ENCODE measurements around the gene CDH13. TPM values are rescaled to one million over a fixed set of nuclear protein-coding genes. Genes with fewer than 3 reads are reported as not detected.

Gene CDH13
- polyA plus RNA-seq, 1 donor: 57.0 TPM

DNA sequence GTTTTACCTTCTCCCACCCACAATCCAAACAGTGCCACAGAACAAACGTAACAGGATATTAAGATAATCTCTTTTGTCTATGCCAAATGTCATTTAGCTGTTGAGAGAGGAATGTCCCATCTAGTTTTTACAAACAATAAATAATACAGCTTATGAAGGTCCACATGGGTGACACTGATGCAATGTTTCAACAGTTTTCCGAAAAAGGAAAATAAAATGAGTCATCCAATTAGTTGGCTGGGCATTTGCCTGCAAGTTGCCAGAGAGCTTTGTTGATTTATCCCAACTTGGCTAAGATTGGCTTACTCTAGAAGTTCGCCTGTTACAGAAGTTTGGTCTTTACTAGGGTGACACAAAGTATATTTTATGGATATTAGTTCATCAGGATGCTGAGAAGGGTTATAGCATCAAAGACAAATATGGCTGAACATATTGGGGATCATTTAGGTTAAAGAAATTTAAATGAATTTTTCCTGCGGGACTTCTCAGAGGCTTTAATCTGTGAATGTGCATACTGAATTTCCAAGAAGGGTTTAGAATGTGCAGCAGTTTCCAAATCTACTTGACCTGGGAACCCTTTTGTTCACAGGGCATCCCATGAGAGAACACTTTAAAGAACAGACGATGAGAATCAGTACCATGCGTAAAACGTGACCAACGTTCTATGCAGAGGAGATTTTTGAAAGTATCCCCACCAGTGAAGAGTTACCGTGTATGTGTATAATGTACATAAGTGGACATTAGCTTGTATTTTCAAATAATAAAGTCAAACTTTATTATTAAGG, 73.1 kb downstream of the CDH13 start:
- peak; percentile 14 for DNase-seq

DNA sequence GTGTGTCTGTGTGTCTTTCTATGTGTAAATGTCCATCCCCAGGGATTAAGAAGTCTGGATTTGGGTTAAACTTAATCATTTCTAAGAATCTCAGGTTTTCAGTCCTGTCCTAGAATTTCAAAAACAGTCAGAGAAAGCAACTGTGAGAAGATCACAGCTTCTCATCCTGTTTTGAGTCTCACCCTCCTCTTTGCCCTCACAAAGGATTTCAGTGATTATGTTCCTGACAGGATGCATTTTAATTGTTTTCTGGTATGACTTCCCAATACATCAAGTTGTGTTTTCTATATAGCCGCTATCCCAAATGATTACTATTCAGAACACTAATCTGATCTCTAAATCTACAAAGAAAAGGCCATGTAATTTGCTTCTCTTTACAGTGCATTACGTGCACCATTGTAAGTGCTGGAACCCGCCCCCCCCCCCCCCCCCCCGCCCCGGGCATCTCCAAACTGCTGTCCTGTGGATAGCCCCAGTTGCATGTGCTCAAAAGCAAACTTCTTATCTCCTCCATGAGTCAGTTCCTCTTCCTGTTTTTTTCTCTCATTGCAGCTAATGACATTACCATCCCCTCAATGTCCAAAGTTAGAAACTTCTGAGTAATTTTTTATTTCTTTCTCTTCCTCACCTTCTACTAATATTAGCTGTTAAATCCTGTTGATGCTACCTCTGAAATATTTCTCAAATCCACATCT, 73.9 kb downstream of the CDH13 start:
- DNase-seq: no peak

DNA sequence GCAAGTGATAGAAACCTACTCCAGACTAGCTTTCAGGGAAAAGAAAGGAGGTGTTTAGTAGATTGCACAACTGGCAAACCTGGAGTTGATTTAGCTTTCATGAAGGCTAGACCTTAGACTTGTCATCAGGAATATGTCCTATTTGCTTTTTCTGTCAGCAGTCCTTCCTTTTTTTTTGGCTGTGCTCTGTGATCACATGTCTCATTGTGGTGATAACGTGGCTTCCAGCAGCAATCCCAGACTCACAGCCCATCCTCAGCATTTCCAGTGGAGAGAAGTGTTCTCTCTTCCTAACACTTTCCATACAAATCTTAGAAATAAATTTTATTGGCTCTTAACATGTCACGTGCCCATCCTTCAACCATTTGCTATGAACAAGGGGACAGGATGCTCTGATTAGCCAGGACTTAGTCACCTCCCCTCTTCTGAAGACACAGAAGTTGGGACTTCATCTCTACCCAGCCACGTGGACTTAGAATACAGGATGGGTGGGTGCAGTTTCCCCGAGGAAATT, 74.7 kb downstream of the CDH13 start:
- DNase-seq: no peak

DNA sequence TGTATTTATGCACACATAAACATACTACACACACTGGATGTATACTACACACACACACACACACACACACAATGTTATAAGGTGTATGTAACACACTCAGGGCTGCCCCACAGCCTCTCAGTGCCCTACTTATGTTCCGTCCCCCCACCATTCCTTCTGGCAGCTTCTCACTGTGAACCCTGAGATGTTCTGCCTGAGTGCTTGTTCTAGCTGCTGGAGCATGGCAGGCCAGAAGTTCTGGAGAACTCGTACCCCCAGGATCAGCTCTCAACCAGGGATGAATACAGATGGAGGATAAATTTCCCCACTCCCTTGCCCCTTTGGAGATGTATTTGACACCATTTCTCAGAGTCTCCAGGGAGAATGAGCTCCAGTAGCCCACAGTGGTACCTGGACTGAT, 76.4 kb downstream of the CDH13 start:
- DNase-seq: no peak

DNA sequence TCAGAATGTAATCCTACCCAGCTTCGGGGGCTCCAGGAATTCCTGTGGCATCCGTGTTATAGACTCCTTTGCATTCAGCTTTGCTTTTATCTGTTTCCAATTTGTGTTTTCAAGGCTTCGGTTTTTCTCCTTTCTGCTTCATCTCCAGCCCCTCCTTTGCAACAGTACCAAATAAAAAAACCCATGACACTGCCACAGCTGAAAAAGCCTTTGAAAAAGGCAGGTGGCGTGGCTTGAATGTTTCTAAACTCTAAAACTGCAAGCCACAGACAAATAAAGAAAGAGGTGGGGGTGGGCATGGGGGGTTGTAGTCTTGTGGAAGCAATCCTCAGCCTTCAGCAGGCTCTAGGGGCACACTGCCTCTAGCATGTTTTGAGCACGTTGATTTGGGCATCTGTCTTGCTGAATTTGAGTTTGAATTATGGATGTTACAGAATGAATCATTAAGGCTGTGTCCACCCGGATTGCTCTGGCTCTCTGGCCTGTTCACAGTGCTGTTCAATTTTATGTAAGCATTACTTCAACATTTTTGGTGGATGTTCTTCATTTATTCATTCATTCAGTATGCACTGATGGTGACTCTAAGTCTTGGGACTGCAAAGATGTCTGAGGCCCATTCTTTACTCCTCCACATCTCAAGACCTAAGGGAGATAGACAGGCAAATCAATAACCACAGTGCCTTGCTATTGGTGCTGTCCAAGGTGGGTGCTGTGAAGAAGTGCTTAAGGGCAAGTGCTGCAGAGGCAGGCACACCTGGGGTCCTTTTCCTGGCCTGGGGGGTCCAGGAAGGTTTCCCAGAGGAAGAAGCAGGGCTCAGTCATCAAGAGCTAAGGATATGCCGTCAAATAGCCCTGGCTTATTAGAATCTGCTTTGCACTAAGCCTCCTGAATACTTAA, 77.4 kb downstream of the CDH13 start:
- DNase-seq: no peak

DNA sequence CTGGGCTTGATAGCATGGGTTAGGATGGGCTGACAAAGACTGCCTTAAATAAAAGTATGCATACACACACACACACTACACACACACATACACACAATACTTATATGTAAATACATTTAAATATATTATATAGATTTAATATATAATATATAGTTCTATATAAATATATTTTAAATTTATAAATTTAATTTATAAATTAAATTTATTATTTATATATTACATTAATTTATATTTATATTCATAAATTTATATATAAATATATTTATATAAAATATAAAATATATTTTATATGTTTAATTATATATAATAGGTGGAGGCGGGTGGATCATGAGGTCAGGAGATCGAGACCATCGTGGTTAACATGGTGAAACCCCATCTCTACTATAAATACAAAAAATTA, 83.2 kb downstream of the CDH13 start:
- DNase-seq: no peak

DNA sequence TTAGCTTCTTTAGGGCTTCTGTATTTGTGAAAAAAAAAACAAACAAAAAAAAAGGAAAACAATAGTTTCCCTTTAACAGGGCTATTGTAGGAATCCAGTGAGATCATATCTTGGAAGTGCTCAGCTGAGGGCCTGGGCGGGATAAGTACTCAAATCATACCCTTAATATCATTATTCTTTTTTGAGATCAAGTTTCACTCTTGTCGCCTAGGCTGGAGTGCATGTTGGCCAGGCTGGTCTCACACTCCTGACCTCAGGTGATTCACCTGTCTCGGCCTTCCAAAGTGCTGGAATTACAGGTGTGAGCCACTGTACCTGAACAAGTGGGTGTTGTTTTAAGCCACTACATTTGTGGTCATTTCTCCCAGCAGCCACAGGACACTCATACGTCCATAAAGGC, 87.0 kb downstream of the CDH13 start:
- no peak for DNase-seq

DNA sequence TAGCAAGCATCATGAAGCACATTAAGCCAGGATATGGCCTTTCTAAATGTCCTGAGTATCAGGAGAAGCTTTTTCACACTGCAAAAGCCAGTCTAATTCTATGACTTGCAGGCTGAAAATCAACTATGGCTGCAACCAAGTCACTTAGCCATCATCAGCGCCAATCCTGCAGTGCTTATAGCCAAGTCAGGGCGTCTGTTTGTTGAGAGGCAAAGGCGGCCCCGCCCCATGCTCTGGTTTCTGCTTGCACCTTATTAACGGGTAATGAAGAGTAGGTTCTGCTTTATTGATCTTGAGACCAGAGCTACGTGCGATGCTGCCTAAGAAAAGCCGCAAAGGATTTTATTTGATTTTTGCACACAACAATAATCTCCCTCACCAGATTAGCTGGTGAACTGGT, 88.4 kb downstream of the CDH13 start:
- DNase-seq: no peak

DNA sequence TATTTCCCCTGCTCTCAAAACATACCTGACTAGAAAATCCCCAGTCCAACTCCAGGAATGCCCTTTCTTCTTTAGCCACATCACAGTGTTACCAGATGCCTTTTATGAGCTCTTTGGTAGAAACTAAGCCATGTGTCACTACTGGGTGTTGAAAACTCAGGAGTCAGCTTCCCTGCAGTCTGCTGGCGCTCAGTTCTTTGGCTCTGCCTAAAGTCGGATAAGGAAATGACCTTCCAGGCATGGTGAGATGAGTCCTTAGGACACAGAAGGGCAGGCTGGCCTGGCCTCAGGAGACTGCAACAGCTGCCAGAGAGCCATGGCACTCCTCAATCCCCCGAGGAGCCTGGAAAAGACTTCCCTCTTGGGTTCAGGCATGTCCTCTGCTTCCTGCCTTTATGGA, 89.1 kb downstream of the CDH13 start:
- DNase-seq: no peak

DNA sequence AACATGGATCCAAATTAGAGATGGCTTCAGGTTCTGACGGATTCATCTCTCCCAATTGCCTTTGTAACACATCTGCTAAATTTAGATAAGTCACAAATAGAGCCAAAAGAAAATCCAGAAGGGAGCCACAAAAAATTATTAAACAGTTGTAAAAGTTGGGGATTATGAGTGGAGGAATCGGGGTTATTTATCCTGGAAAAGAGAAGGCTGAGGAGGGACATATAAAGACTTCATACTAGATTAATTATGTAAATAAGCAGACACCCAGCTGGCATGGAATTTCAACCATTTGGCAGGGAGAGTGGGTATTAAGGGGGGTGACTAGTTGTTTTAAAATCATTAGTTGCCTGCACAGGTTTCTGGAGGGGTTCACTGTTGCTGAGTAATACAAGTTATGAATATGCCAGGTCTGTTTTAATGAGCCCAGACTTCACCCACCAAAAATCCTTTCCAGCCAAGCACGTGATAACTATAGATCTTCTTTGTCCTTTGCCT, 89.6 kb downstream of the CDH13 start:
- DNase-seq: no peak

DNA sequence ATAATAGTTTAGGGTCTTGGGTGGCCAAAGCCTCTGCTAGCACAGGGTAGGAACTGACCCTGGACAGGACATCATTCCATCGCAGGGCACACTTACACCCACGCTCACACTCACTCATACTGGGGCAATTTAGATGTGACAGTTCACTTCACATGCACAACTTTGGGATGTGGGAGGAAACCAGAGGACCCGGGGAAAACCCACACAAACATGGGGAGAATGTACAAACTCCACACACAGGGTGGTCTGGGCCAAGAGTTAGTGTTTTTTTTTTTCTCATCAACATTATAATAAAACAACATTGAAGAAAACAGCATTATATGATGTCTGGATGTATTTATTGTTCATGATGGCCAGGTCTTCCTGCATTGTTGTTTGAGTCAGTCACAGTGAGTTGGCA, 93.6 kb downstream of the CDH13 start:
- no peak for DNase-seq

DNA sequence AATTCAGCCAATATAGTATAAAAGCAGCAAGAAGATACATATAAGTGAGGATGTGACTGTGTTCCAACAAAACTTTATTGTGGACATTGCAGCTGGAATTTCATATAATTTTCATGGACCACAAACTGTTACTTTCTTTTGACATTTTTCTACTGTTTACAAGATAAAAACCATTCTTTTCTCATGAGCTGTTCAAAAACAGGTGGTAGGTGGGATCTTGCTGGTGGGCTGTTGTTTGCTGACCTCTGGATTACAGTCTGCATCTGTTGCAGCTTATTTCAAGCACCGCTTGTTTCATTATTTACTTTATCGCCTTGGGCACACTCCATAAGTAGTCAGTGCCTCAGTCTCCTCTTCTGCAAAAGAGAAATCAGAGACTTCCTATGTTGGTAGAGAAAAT, 99.5 kb downstream of the CDH13 start:
- no peak for DNase-seq

DNA sequence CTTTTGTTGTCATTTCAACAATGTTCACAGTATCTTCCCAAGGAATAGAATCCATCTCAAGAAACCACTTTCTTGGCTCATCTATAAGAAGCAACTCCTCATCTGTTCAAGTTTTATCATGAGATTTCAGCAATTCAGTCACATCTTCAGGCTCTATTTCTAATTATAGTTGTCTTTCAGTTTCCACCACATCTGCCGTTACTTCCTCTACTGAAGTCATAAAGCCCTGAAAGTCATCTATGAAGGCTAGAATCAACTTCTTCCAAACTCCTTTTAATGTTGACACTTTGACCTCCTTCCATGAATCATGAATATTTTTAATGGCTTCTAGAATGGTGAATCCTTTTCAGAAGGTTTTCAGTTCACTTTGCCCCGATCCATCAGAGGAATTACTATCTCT, 102.1 kb downstream of the CDH13 start:
- DNase-seq: no peak

DNA sequence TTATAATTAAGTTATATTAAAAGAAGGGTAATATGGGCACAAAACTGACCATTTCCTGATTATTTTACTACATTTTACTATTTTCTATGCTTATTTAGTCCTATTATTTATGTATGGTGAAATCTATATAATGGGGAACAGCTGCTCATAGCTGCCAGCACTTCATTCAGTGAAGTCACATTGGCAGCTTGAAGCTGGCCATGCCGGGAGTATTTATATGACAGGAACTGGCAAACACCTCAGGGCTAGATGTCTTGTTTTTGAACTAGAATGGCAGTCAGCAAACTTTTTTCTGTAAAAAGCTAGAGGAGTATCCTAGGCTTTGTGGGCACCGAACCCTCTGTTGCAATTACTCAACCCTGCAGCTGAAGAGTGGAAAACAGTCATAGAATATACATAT, 104.1 kb downstream of the CDH13 start:
- DNase-seq: no peak

DNA sequence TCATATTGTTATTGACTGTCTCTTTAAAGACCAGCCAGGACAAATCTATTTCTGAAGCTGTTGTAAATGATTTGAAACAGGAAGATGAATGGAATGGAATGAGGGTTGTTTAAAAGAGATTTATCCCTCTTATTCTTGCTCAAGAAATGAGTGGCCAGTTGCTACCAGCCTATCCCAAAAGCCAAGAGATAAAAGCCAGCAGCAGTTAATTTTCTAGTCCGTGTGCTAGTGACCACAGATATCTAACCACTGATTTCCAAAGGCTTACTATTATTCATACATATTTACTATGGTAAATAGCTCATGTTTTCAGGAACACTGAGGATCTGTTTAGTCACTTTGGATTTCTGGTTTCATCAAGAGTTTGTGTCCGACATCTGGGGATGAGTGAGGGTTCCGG, 105.7 kb downstream of the CDH13 start:
- no peak for DNase-seq

DNA sequence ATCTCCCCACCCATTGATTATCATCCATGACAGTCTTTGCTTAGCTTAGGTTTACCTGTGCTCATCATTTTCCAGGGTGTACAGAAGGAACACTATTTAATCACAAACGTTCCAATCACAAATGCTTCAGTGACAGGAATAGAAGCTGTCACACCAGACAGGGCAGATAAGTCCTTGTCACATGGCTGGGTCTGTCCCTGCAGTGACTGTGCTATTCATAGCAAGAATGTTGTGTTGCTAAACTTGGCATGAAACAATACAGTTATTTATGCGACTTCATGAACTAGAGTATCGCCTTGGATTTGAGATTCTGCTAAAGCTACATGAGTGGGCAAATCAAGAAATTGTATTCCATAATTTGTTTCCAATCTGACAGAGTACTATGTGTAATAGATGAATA, 108.4 kb downstream of the CDH13 start:
- DNase-seq: no peak

DNA sequence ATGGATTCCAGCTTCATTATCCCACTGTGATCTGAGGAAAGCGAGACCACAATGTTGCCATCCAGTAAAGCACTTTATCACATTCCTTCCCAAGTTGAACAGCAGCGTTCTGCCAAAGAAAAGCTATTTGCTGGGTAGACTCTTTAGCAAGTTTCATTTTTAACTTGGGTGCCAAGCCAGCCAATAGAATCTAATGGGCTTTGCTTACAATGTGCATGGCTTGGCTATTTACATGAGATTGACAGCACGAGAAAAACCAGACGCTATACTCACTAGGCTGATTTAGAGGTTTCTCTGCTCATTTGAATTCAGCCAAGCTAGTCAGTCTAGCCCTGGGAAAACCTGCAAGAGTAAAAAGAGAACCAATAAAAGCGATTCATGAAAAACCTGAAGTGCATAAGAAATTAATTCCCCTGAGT, 108.9 kb downstream of the CDH13 start:
- no peak for DNase-seq

DNA sequence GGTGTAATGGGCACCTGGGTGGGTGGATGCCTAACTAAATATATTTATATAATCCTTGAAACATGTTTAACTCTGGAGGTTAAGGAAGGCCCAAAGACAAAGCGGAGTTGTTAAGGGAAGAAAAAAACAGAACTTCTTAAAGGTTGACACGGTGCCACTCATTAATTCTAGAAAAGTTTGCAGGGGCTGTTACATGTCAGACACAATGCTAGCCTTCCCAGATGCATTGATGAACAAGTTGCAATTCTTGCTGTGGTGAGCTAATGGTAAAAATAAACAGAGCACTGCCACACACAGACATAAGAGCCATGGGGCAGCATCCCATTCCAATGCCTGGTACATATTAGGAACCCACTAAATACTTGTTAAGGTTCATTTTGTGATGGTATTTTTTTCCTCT, 109.5 kb downstream of the CDH13 start:
- no peak for DNase-seq

DNA sequence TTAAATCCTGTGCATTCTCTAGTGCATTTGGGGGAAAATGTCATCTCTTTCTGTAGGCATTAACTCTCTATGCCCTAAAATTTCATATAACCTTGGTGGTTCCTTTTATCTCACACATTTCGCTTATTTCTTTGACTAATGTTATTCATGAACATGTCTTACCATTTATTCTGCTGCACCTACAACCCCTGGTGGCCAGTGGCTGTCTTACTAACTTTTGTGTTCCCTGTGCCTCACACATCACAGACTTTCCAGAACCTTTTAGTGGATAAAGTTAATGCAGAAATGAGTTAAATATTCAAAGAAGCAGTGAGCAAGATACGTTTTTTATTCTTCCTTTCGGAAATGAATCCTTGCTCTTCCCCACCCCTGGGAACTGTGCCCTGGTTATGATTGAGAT, 111.9 kb downstream of the CDH13 start:
- DNase-seq: no peak

DNA sequence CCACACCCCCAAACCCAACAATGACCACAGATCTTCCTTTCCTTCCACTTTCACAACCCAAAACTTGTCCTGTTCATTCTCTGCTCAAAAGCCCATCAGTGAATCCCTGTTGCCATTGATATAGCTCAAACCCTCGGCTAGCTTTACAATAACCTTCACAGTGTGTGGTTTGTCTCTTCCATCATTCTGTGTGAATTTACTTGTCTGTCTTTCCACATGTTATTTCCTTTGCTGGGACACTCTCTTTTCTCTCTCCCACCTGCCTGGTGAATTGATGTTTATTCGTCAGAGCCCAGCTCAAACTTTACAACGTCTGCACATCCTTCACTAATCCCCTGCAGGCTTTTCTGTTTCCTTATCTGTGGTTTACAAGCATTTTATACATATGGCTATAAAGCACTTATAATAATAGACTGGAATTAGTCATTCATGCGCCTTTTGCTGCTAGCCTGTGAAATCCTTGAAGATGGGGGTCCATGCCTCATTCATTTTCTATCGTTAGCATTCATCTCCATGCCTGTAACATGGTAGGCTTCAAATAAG, 114.4 kb downstream of the CDH13 start:
- no peak for DNase-seq

DNA sequence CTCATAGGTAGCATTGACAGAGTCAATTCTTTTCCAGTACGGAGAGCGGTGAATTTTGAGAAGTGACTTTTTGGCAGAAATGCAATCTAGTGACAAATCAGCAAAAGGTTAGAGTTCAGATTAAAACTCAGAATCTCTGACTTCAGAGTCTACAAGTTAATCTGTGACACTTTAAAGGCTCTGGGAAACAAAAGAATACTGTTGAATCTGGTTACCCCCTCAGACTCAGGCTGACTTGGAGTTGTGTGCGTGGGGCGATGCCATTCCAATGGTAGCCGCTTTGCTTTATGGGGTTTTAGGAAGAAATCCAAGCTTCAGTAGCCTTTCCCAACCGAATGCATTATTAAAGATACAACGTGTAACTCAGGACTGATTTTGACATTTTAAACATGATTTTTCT, 118.2 kb downstream of the CDH13 start:
- DNase-seq: no peak

DNA sequence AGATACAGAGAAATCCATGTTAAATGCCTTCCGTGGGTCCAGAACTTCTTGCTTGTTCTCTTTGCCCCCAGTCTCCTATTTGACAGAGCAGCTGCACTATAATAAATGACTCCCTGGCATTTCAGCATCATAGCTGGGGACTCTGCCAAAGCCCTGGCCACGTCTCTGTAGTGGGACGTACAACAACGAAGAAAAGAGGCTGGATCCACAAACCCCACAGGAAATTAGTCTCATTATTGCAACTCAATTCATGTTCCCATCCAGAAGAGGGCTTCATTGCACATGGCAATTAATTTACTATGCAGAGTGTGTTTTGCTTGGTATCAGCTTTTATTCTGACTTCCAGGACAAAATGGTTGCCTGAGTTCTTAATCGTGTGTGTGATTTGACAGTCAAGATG, 121.3 kb downstream of the CDH13 start:
- peak; percentile 16 for DNase-seq

DNA sequence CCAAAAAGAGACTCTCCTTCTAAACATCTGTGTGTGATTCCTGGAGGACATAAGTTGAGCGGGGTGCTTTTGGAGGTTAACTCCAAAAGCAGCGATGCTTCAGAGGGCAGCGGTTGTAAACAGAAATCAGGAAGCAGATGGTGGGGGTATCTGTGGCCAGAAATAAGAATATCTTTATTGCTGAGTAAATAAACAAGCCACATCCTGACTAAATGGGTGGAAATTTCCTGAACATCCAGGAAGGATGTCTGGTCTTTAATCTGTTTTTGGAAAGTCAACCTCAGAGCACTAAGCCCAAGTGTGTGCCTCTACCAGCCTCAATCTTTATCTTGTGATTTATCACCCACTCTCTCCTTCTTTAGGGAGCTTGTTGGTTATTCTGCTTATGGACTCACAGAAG, 123.3 kb downstream of the CDH13 start:
- no peak for DNase-seq

Data from hindlimb muscle (tissue), 1 donor.